HG02763 (cell line): Measurements from ENCODE around the gene GABARAPL2.
"Not testable (repeated sequence)": the region's sequence is repeated elsewhere in the genome, so short reads cannot be mapped to it uniquely, and the experiment has no call there.

Experiments
- ATAC-seq: cut with Tn5 transposase; IDR thresholded peaks from one replicate; pipeline ENCODE4 v1.9.1; 2021; ENCODE audit warnings: mild to moderate bottlenecking, moderate library complexity; ENCODE audit not compliant: unreplicated experiment

The GABARAPL2 gene

GRCh38 chr16:75590920-75591843 is 25.0 kb downstream of the GABARAPL2 start:
- no peak for ATAC-seq

GRCh38 chr16:75591927-75592326 is 25.7 kb downstream of the GABARAPL2 start:
- ATAC-seq: not testable (repeated sequence)

GRCh38 chr16:75593308-75593707 is 27.1 kb downstream of the GABARAPL2 start:
- ATAC-seq: no peak

- ATAC-seq: no peak
Measured at GRCh38 chr16:75593825-75594820, 27.9 kb downstream of the GABARAPL2 start.

GRCh38 chr16:75599452-75600277 is 33.5 kb downstream of the GABARAPL2 start:
- no peak for ATAC-seq

- ATAC-seq: no peak
Measured at GRCh38 chr16:75603241-75603640, 37.1 kb downstream of the GABARAPL2 start.

GRCh38 chr16:75606507-75606906 is 40.3 kb downstream of the GABARAPL2 start:
- no peak for ATAC-seq

GRCh38 chr16:75614066-75614897 is 48.1 kb downstream of the GABARAPL2 start:
- ATAC-seq: no peak

GRCh38 chr16:75615619-75616018 is 49.4 kb downstream of the GABARAPL2 start:
- no peak for ATAC-seq

GRCh38 chr16:75616521-75617010 is 50.4 kb downstream of the GABARAPL2 start:
- no peak for ATAC-seq

GRCh38 chr16:75617121-75617520 is 50.9 kb downstream of the GABARAPL2 start:
- ATAC-seq: no peak

GRCh38 chr16:75618780-75619179 is 52.6 kb downstream of the GABARAPL2 start:
- no peak for ATAC-seq

GRCh38 chr16:75620326-75621169 is 54.4 kb downstream of the GABARAPL2 start:
- no peak for ATAC-seq

- no peak for ATAC-seq
Measured at GRCh38 chr16:75621170-75621477, 54.9 kb downstream of the GABARAPL2 start.

GRCh38 chr16:75622761-75623605 is 56.8 kb downstream of the GABARAPL2 start, which contains the start of gene ADAT1:
ADAT1 (minus strand) TSS chr16:75623281; CDS start chr16:75620799, 2,482 bp downstream.
- ATAC-seq: peak; percentile 90

- ATAC-seq: no peak
Measured at GRCh38 chr16:75624921-75625334, 58.7 kb downstream of the GABARAPL2 start.

- no peak for ATAC-seq
Measured at GRCh38 chr16:75626806-75627205, 60.6 kb downstream of the GABARAPL2 start.
